Right cardiac atrium (tissue), 5 donors: ENCODE data around the gene LDB3. TPM values are rescaled to one million over a fixed set of nuclear protein-coding genes. Genes with fewer than 3 reads are reported as not detected.

ENCODE experiments used
- ATAC-seq, 2 donors: fragments of 200-7000 bp; cut with Tn5 transposase; one replicate each; pipeline versions ENCODE4 v1.8.0 to v1.9.1; 2020; ENCODE audit warnings: moderate library complexity in 2 of 2, mild to moderate bottlenecking in 1 of 2
- DNase-seq, 3 donors: peaks; one replicate each; pipeline ENCODE4 v3.0.0-alpha.2; 2020
- H3K27ac ChIP-seq: one replicate; pipeline ENCODE4 v1.5.1; 2013; ENCODE audit warnings: mild to moderate bottlenecking, low read length, control low read depth, moderate library complexity
- H3K27me3 ChIP-seq: one replicate; pipeline ENCODE4 v1.6.1; 2013; ENCODE audit not compliant: control insufficient read depth, insufficient read depth
- H3K4me1 ChIP-seq: one replicate; pipeline ENCODE4 v1.6.1; 2013; ENCODE audit warnings: low read length; ENCODE audit not compliant: control insufficient read depth, insufficient read depth
- H3K4me3 ChIP-seq: one replicate; pipeline ENCODE4 v1.5.1; 2013; ENCODE audit warnings: low read length, control low read depth
- H3K9me3 ChIP-seq: one replicate; pipeline ENCODE4 v1.6.1; 2013; ENCODE audit warnings: low read length; ENCODE audit not compliant: control insufficient read depth
- WGBS: extraction: QIAGEN DNeasy Blood & Tissue Kit; methylation state at CpG from one replicate; pipeline ENCODE4 v1.1.7; 2013; 5-methylcytosine and 5-hydroxymethylcytosine counted together
- intact Hi-C, 4 donors: fragments of 100-400 bp; cut with DNase I; formaldehyde crosslinking; loops; one replicate each; pipeline versions ENCODE4 v1.11.0 to v1.14.0; 2022 to 2023
- polyA plus RNA-seq: library from polyadenylated mRNA; stranded (reverse); fragments of 200-250 nt; gene quantifications from one replicate; pipeline ENCODE4 v1.2.3, GENCODE V29; 2013
- total RNA-seq, 4 donors: library from RNA; stranded (reverse); fragmentation: NEBNext Ultra II Directional; extraction: Animal tissue kit (Norgen Biotek cat#: 25700); gene quantifications; one replicate each; pipeline ENCODE4 v1.2.1, GENCODE V29; 2021
- donor health status: healthy with polysubstance abuse.
- donor health status: DM: no; HTN: yes; CAD: no.
- donor health status: DM: no; HTN: no; CAD: no.
- donor health status: DM: no; HTN: yes; CAD: no; lungs with severe emphysema.
- donor health status: DM: yes; HTN: yes; CAD: no.

The LDB3 gene
- total and polyA plus RNA-seq, 5 donors: 738 to 1,223 (median 953) TPM

DNA sequence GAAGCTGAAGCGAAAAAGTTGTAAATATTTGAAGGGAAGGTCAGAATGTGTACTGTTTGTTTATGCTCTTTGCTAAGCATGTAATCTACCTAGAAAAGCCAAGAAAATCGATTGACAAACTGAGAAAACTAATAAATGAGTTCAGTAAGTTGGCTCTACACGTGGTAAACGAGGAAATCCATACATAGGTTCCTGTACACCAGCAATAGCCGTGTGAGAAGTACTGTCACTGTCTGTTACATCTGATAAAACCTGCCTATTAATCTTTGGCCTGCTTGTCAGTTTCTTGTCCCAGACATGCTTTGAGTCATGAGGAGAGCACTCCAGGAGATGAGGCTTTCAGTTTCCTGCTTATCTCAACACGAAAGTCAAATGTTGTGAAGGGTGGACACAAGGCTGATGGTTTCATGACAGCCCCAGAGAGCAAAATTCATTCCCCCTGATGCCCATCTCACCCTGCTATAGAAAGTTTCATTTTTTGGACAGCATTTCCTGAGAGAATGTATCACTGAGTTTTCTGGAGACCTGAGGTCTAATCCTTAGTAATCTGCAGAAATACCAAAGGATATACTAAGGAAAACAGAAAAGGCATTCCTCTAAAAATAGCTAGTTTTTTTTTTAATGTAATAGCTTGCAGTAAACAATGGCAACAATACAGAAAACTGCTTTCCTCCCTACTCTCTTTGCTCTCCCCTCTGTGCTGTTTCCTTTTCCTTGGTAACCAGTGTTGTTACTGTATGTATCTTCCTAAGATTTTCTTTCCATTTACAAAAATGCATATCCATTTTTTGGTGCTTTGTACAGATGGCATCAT lies 107.0 kb downstream of the LDB3 start:
- Histone ChIP-seq H3K27ac (no peak overlapping the region), H3K4me1 (peaks cover 8% of the 10 kb centered on the region), H3K9me3 (no peaks in the 10 kb centered on the region), H3K27me3 (no peaks in the 10 kb centered on the region), H3K4me3 (no peak overlapping the region)
- DNase-seq: no peak
- intact Hi-C loops: no loop called here
- 40% methylated on average over 6 of the region's 6 CpGs for WGBS
- peak; percentile 31 to 38 for ATAC-seq

DNA sequence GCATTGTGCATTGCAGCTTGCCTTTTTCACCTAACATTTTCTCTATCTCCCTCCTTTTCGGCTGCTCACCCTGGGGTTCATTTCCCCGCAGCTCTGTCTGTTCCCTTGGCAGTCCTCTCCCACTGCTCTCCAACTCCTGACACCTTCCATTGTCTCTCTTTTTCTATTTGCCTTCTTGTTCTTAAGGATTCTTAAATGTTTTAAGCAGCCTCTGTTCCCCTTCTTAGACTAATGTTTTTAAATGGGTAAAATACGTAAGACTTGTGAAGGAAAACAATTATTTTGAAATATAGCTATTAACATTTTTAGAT lies 107.5 kb downstream of the LDB3 start:
- Histone ChIP-seq H3K4me1 (peaks cover 7% of the 10 kb centered on the region), H3K27me3 (no peaks in the 10 kb centered on the region), H3K27ac (no peak overlapping the region), H3K4me3 (no peak overlapping the region), H3K9me3 (no peaks in the 10 kb centered on the region)
- DNase-seq (no peak), ATAC-seq (no peak)
- 59% methylated on average over 3 of the region's 3 CpGs for WGBS
- intact Hi-C loops: no loop called here

DNA sequence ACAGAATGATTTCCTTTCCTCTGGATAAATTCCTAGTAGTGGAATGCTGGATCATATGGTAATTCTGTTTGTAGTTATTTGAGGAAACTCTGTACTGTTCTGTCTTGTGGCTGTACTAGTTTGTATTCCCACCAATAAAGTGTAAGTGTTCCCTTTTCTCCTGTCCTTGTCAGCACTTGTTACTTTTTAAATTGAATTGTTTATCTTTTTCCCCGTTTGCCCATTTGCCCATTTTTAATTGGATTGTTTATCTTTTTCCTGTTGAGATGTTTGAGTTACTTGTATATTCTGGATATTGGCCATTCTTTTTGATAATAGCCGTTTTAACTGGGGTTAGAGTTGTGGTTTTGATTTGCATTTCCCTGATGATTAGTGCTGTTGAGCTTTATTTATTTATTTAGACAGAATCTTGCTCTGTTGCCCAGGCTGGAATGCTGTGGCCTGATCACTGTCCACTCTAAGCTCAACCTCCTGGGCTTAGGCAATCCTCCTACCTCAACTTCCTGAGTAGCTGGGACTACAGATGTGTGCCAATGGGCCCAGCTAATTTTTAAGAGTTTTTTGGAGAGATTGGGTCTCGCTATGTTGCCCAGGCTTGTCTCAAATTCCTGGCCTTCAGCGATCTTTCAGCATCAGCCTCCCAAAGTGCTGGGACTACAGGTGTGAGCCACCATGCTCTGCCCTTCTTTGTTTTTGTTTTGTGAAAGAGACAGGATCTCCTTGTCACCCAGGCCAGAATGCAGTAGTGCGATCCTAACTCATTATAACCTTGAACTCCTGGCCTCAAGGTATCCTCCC lies 111.1 kb downstream of the LDB3 start:
- no peak overlapping the region for H3K4me3 ChIP-seq
- DNase-seq (no peak), ATAC-seq (no peak)
- H3K4me1 ChIP-seq: peaks cover 5% of the 10 kb centered on the region
- H3K27me3 ChIP-seq: no peaks in the 10 kb centered on the region
- 70% methylated on average over 5 of the region's 5 CpGs for WGBS
- H3K9me3 ChIP-seq: no peaks in the 10 kb centered on the region
- H3K27ac ChIP-seq: no peak overlapping the region
- intact Hi-C loops: no loop called here

DNA sequence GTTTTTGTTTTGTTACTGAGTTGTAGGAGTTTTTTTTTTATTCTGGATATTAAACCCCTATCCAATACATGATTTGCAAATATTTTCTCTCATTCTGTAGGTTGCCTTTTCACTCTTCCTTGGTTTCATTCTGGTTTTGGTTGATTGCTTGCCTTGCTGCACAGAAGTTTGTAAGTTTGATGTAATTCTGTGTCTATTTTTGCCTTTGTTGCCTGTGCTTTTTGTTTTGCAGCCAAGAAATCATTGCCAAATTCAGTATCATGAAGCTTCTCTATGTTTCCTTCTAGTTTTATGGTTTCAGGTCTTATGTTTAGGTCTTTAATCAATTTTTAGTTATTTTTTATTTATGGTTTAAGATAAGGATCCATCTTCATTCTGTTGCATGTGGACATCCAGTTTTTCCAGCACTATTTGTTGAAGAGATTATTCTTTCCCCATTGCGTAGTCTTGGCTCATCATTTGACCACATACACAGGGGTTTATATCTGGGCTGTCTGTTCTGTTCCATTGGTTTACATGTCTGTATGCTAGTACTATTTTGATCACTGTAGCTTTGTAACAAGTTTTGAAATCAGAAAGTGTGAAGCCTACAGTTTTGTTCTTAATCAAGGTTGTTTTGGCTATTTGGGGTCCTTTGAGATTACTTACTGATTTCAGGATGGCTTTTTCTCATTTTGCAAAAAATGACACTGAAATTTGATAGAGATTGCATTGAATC lies 114.5 kb downstream of the LDB3 start:
- no peak overlapping the region for H3K27ac ChIP-seq
- ATAC-seq: peak in 1 of 2 donors; percentile 47
- H3K4me3 ChIP-seq: no peak overlapping the region
- intact Hi-C loops: no loop called here
- peaks cover 10% of the 10 kb centered on the region for H3K4me1 ChIP-seq
- DNase-seq: no peak
- no peaks in the 10 kb centered on the region for H3K9me3 ChIP-seq
- H3K27me3 ChIP-seq: no peaks in the 10 kb centered on the region
- WGBS: 62% methylated on average over 1 of the region's 1 CpG

DNA sequence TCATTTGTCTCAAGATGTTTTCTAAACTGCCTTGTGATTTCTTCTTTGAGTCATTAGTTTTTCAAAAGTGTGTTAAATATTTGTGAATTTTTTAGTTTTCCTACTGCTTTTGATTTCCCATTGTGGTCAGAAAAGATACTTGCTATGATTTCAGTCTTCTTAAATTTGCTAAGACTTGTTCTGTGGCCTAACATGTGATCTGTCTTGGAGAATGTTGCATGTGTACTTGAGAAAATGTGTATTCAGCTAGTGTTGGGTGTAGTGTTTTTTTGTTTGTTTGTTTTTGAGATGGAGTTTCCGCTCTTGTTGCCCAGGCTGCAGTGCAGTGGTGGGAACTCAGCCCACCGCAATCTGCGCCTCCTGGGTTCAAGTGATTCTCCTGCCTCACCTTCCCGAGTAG lies 116.7 kb downstream of the LDB3 start:
- no peak for DNase-seq
- Histone ChIP-seq H3K27ac (no peak overlapping the region), H3K27me3 (no peaks in the 10 kb centered on the region), H3K4me1 (peaks cover 10% of the 10 kb centered on the region), H3K9me3 (no peaks in the 10 kb centered on the region), H3K4me3 (no peak overlapping the region)
- intact Hi-C loops: no loop called here
- 92% methylated on average over 4 of the region's 4 CpGs for WGBS
- ATAC-seq: no peak

Other genes with a start within 250 kb of the LDB3 start
- 10 to 100 TPM; 21.9 to 26.7 (median 22.9) TPM for gene WAPL, start 146.7 kb upstream of the LDB3 start, total RNA-seq
- gene WAPL, start 146.7 kb upstream of the LDB3 start, polyA plus RNA-seq: 10.9 TPM
- gene OPN4, start 14.0 kb upstream of the LDB3 start, total RNA-seq: 1 to 10 TPM in 2 of 4 donors, under 1 TPM in 2; 0.32 to 1.2 (median 0.95) TPM
- 0.93 TPM for gene OPN4, start 14.0 kb upstream of the LDB3 start, polyA plus RNA-seq
- gene BMPR1A, start 88.1 kb downstream of the LDB3 start, total RNA-seq: 10 to 100 TPM; 60.4 to 92.0 (median 65.6) TPM
- gene BMPR1A, start 88.1 kb downstream of the LDB3 start, polyA plus RNA-seq: 10.8 TPM